Caco-2 (cell line): ENCODE results near the gene GLTP. TPM values are rescaled to one million over a fixed set of nuclear protein-coding genes. Genes with fewer than 3 reads are reported as not detected.

Source experiments
- BruUV-seq: library from RNA; stranded (reverse); fragments of 400-500 nt; replicated peaks from 2 replicates; lab custom pipeline; 2021; lab: Mats Ljungman, UMichigan
- CTCF ChIA-PET: fragments of 300-600 bp; sonication (Branson Sonifier 250); formaldehyde crosslinking; loops from one replicate; lab custom pipeline; 2022; ENCODE audit warnings: antibody characterized with exemption; lab: Charles Lee
- POLR2A ChIA-PET: fragments of 300-600 bp; sonication (Branson Sonifier 250); formaldehyde crosslinking; loops from one replicate; lab custom pipeline; 2022; ENCODE audit warnings: antibody characterized with exemption; lab: Charles Lee
- DNase-seq, 2 experiments: peaks; one replicate each; pipeline versions ENCODE4 v3.0.0 to v3.0.0-alpha.2; 2020 to 2022
- H3K27me3 ChIP-seq: replicated peaks from 2 replicates; pipeline ENCODE4 v1.6.0; 2011; ENCODE audit warnings: low read length; ENCODE audit not compliant: control insufficient read depth, insufficient read depth
- H3K36me3 ChIP-seq: 2 replicates; pipeline ENCODE4 v1.5.1; 2011; ENCODE audit warnings: low read length; ENCODE audit not compliant: control insufficient read depth, insufficient read depth
- H3K4me1 ChIP-seq: fragments of 250-450 bp; sonication (Bioruptor Pico); 2 replicates; pipeline ENCODE4 v1.5.1; 2020; ENCODE audit warnings: mild to moderate bottlenecking
- H3K4me3 ChIP-seq: 2 replicates; pipeline ENCODE4 v1.5.1; 2011; ENCODE audit warnings: low read depth, mild to moderate bottlenecking, control low read depth, low read length
- H3K9me3 ChIP-seq: fragments of 250-450 bp; sonication (Bioruptor Pico); 2 replicates; pipeline ENCODE4 v1.5.1; 2020; ENCODE audit warnings: mild to moderate bottlenecking, moderate library complexity
- H3K27ac Mint-ChIP-seq: one replicate; pipeline ENCODE4 v1.8.0; 2022; ENCODE audit warnings: mixed read lengths; ENCODE audit not compliant: unreplicated experiment
- H3K27me3 Mint-ChIP-seq: one replicate; pipeline ENCODE4 v1.8.0; 2022; ENCODE audit warnings: mixed read lengths; ENCODE audit not compliant: insufficient read depth, unreplicated experiment
- H3K36me3 Mint-ChIP-seq: one replicate; pipeline ENCODE4 v1.8.0; 2022; ENCODE audit warnings: mild to moderate bottlenecking, mixed read lengths; ENCODE audit not compliant: insufficient read depth, unreplicated experiment
- H3K4me1 Mint-ChIP-seq: one replicate; pipeline ENCODE4 v1.8.0; 2022; ENCODE audit warnings: low read depth, mixed read lengths; ENCODE audit not compliant: unreplicated experiment
- H3K4me3 Mint-ChIP-seq: one replicate; pipeline ENCODE4 v1.8.0; 2022; ENCODE audit warnings: mild to moderate bottlenecking, moderate library complexity, mixed read lengths; ENCODE audit not compliant: unreplicated experiment
- H3K9me3 Mint-ChIP-seq: one replicate; pipeline ENCODE4 v1.8.0; 2022; ENCODE audit warnings: mixed read lengths; ENCODE audit not compliant: unreplicated experiment
- intact Hi-C: fragments of 100-400 bp; cut with micrococcal nuclease; formaldehyde crosslinking; loops from one replicate; pipeline ENCODE4 v1.10.0; 2022; ENCODE audit not compliant: unreplicated experiment
- total RNA-seq: library from RNA; stranded (reverse); gene quantifications from 2 replicates; pipeline ENCODE4 v1.2.3, GENCODE V29; 2022
- TF ChIP-seq, protein P1 (sequence below), 2 experiments: fragments of 200-600 bp in 1 of 2; IDR thresholded peaks; 1 replicate in 1 of 2; 2 replicates in 1 of 2; pipeline versions ENCODE4 v1.5.1 to v1.8.0; 2011 to 2022; ENCODE audit warnings: antibody characterized with exemption in 1 of 2, control low read depth in 1 of 2, inconsistent platforms in 1 of 2, low read depth in 1 of 2, low read length in 1 of 2, mild to moderate bottlenecking in 1 of 2, moderate library complexity in 1 of 2; ENCODE audit not compliant: insufficient read depth in 1 of 2, severe bottlenecking in 1 of 2, unreplicated experiment in 1 of 2

The GLTP gene
- total RNA-seq, 1 experiment from 2014 or later, result 14.9 TPM

DNA sequence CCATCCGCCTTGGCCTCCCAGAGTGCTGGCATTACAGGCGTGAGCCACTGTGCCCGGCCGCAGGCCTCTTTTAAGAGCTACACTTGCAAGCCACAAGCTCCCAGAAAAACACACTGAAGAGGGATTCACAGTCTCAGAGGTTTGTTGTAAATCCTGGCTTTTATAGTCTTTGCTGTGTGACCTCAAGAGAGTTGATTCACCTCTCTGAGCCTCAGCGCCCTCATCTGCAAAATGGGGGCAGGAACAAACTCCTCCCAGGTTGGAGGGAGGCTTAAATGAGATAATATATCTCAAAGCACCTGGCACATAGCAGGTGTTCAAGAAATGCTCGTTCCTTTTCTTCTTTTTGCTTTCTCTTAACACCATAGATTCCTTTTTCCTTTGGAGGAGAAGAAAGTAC lies 15.8 kb upstream of the GLTP start:
- H3K27ac Mint-ChIP-seq, result no peak overlapping the region
- ChIA-PET CTCF (no interaction called here), POLR2A (no interaction called here)
- TF ChIP-seq, protein P1, sequence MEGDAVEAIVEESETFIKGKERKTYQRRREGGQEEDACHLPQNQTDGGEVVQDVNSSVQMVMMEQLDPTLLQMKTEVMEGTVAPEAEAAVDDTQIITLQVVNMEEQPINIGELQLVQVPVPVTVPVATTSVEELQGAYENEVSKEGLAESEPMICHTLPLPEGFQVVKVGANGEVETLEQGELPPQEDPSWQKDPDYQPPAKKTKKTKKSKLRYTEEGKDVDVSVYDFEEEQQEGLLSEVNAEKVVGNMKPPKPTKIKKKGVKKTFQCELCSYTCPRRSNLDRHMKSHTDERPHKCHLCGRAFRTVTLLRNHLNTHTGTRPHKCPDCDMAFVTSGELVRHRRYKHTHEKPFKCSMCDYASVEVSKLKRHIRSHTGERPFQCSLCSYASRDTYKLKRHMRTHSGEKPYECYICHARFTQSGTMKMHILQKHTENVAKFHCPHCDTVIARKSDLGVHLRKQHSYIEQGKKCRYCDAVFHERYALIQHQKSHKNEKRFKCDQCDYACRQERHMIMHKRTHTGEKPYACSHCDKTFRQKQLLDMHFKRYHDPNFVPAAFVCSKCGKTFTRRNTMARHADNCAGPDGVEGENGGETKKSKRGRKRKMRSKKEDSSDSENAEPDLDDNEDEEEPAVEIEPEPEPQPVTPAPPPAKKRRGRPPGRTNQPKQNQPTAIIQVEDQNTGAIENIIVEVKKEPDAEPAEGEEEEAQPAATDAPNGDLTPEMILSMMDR (IDR thresholded peaks at IDR 0.05; ENCODE audit: insufficient read depth in 1 of 2, low read depth in 1 of 2, low read length in 1 of 2, severe bottlenecking in 1 of 2, unreplicated experiment in 1 of 2), result no peak
- Histone ChIP-seq H3K9me3 (no peaks in the 10 kb centered on the region), H3K27me3 (no peaks in the 10 kb centered on the region), H3K4me1 (peaks cover 1% of the 10 kb centered on the region; the same call in 1 of the 2 replicates), H3K36me3 (no peaks in the 10 kb centered on the region), H3K4me3 (no peak overlapping the region)
- no TSS peak for BruUV-seq
- intact Hi-C loops, result no loop called here
- no peak overlapping the region for H3K4me3 Mint-ChIP-seq
- no peaks in the 10 kb centered on the region for H3K9me3 Mint-ChIP-seq
- no peak for DNase-seq
- H3K27me3 Mint-ChIP-seq, result peaks cover 4% of the 10 kb centered on the region
- H3K36me3 Mint-ChIP-seq, result peaks cover 7% of the 10 kb centered on the region
- peaks cover 10% of the 10 kb centered on the region for H3K4me1 Mint-ChIP-seq

DNA sequence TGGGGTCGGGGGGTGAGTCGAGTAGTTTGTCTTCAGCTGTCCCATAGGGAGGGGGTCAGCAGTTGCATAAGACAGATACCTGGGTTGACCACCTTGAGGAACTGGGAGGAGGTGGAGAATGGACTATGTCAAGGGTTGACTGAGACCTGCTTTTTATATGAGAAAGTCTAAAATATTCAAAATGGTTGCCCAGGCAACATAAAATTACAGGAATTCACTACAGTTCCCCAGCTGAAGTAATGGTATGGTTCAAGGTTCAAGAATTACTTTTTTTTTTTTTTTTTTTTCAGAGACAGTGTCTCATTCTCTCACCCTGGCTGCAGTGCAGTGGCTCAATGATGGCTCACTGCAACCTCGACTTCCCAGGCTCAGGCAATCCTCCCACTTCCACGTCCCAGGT lies 14.6 kb upstream of the GLTP start:
- no peak overlapping the region for H3K4me3 Mint-ChIP-seq
- peaks cover 2% of the 10 kb centered on the region for H3K36me3 Mint-ChIP-seq
- H3K27me3 ChIP-seq, result no peaks in the 10 kb centered on the region
- no peak overlapping the region for H3K27ac Mint-ChIP-seq
- intact Hi-C loops, result no loop called here
- no peak for DNase-seq
- peaks cover 4% of the 10 kb centered on the region for H3K27me3 Mint-ChIP-seq
- peaks cover 3% of the 10 kb centered on the region for H3K4me1 Mint-ChIP-seq
- BruUV-seq, result no TSS peak
- H3K9me3 Mint-ChIP-seq, result no peaks in the 10 kb centered on the region
- no peaks in the 10 kb centered on the region for H3K9me3 ChIP-seq
- H3K36me3 ChIP-seq, result no peaks in the 10 kb centered on the region
- H3K4me3 ChIP-seq, result no peak overlapping the region
- no peaks in the 10 kb centered on the region for H3K4me1 ChIP-seq
- CTCF ChIA-PET, result interaction anchor here (0.6 kb wide), 1 partner anchor 50 kb away, joined by 5 read pairs; no protein-coding TSS in a partner anchor
- TF ChIP-seq, protein P1 (IDR thresholded peaks at IDR 0.05; ENCODE audit: insufficient read depth in 1 of 2, low read depth in 1 of 2, low read length in 1 of 2, severe bottlenecking in 1 of 2, unreplicated experiment in 1 of 2), result no peak
- POLR2A ChIA-PET, result no interaction called here

DNA sequence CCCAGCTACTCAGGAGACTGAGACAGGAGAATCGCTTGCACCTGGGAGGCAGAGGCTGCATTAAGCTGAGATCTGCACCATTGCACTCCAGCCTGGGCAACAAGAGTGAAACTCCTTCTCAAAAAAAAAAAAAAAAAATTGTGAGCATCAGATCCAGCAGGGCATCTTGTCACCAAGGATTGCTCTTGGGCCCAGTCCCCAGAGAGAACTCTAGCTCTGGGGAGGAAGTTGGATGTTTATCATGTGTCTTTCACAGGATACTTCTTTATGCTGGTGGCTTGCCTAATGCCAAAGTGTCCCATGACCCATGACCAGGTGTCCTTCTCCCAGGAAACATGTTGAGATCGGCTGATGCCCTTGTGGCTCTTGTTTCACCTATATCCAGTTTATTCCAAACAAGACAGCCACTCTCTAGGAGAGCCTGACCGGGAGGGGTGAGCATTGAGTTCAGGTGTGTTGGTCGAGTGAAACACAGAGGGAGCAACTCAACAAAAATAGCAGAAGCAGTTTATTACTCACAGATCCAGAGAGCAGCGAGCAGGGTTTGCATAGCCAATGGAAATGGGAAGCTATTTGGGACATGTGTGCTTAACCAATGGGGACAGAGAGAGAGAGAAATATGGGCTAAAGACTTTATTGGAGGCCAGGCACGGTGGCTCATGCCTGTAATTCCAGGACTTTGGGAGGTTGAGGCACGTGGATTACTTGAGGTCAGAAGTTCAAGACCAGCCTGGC lies 13.1 kb upstream of the GLTP start:
- Mint-ChIP-seq H3K36me3 (no peaks in the 10 kb centered on the region), H3K4me3 (no peak overlapping the region), H3K27ac (no peak overlapping the region), H3K27me3 (peaks cover 4% of the 10 kb centered on the region), H3K9me3 (no peaks in the 10 kb centered on the region), H3K4me1 (no peaks in the 10 kb centered on the region)
- ChIA-PET POLR2A (no interaction called here), CTCF (interaction anchor here (0.7 kb wide), 2 partner anchors 812 to 1535 kb away, joined by 3 to 8 read pairs; no protein-coding TSS in a partner anchor)
- no peak for DNase-seq
- Histone ChIP-seq H3K27me3 (no peaks in the 10 kb centered on the region), H3K9me3 (no peaks in the 10 kb centered on the region), H3K4me3 (no peak overlapping the region), H3K4me1 (no peaks in the 10 kb centered on the region), H3K36me3 (no peaks in the 10 kb centered on the region)
- BruUV-seq, result no TSS peak
- intact Hi-C loops, result no loop called here
- TF ChIP-seq, protein P1 (IDR thresholded peaks at IDR 0.05; ENCODE audit: insufficient read depth in 1 of 2, low read depth in 1 of 2, low read length in 1 of 2, severe bottlenecking in 1 of 2, unreplicated experiment in 1 of 2), result no peak
